H1 (cell line): ENCODE data around the gene CYB561A3.

Experiments used
- ATF3 ChIP-seq: IDR thresholded peaks from 2 replicates; pipeline ENCODE4 v1.6.1; 2011; ENCODE audit warnings: low read depth, mild to moderate bottlenecking, low read length; ENCODE audit not compliant: insufficient read depth
- CEBPB ChIP-seq: IDR thresholded peaks from 2 replicates; pipeline ENCODE4 v1.6.1; 2012; ENCODE audit warnings: low read depth, low read length
- CREB1 ChIP-seq: IDR thresholded peaks from 2 replicates; pipeline ENCODE4 v1.6.1; 2012; ENCODE audit warnings: inconsistent platforms
- CTCF ChIP-seq, 3 experiments: IDR thresholded peaks; 1 replicate in 2 of 3; 2 replicates in 1 of 3; pipeline versions ENCODE4 v1.5.1 to v1.6.1; 2011; ENCODE audit warnings: low read length in 3 of 3, mild to moderate bottlenecking in 3 of 3, inconsistent platforms in 2 of 3, low read depth in 1 of 3, moderate library complexity in 1 of 3; ENCODE audit not compliant: insufficient read depth in 1 of 3; ENCODE audit errors: control extremely low read depth in 1 of 3
- EP300 ChIP-seq, 2 experiments: IDR thresholded peaks; 1 replicate in 1 of 2; 2 replicates in 1 of 2; pipeline ENCODE4 v1.6.1; 2011 to 2012; ENCODE audit warnings: low read depth in 2 of 2, low read length in 2 of 2, mild to moderate bottlenecking in 2 of 2, borderline replicate concordance in 1 of 2, inconsistent platforms in 1 of 2, moderate library complexity in 1 of 2
- EZH2 ChIP-seq: fragments of 200-600 bp; sonication (generic); IDR thresholded peaks from 2 replicates; pipeline ENCODE4 v1.7.1; 2012; ENCODE audit warnings: low read depth, mild to moderate bottlenecking, moderate library complexity, low read length, inconsistent platforms; ENCODE audit not compliant: severe bottlenecking
- JUN ChIP-seq: IDR thresholded peaks from 2 replicates; pipeline ENCODE4 v1.6.1; 2011; ENCODE audit warnings: low read depth, mild to moderate bottlenecking, improper control_type of control experiment, low read length
- KDM1A ChIP-seq: fragments of 200-600, 300-600 bp; sonication (generic); IDR thresholded peaks from 2 replicates; pipeline ENCODE4 v1.7.1; 2016; ENCODE audit warnings: mild to moderate bottlenecking, low read length, borderline replicate concordance
- POLR2A ChIP-seq, 2 experiments: IDR thresholded peaks; 1 replicate in 1 of 2; 2 replicates in 1 of 2; pipeline ENCODE4 v1.6.1; 2011; ENCODE audit warnings: low read depth in 2 of 2, low read length in 2 of 2, mild to moderate bottlenecking in 2 of 2; ENCODE audit errors: control extremely low read depth in 1 of 2

DNA sequence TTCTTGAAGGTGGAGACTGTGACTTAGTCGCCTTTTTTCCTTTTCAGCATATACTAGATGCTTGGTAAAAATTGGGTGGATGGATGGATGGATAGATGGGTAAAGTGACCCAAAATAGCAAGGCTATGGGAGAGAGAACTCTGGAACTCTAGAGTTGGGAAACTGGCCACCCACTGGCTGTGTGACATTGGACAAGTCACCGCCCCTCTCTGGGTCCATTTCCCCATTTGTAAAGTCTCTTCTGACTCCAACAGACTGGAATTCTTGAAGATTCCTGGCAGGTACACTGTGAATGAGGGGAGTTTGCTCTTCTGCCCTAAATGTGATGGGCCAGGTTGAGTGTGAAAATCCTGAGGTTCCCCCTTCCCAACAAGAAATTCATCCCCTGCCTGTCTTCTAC, 20.7 kb downstream of the CYB561A3 start:
- TF ChIP-seq CTCF (IDR thresholded peaks at IDR 0.05; ENCODE audit: control extremely low read depth in 1 of 3, insufficient read depth in 1 of 3, low read depth in 1 of 3, low read length in 3 of 3) = no peak
- TF ChIP-seq CREB1 = no peak
- TF ChIP-seq EP300 (IDR thresholded peaks at IDR 0.05; ENCODE audit: borderline replicate concordance in 1 of 2, low read depth in 2 of 2, low read length in 2 of 2) = no peak
- TF ChIP-seq EZH2 = no peak
- no peak for TF ChIP-seq KDM1A
- TF ChIP-seq JUN = no peak
- TF ChIP-seq CEBPB = no peak
- TF ChIP-seq POLR2A (IDR thresholded peaks at IDR 0.05; ENCODE audit: control extremely low read depth in 1 of 2, low read depth in 2 of 2, low read length in 2 of 2) = no peak
- no peak for TF ChIP-seq ATF3
